GM18951 (cell line): ENCODE data around the gene RETREG2.

Experiments
- POLR2A ChIP-seq: IDR thresholded peaks from 4 replicates; pipeline ENCODE4 v1.6.1; 2011; ENCODE audit warnings: mild to moderate bottlenecking; ENCODE audit not compliant: insufficient read length, insufficient read depth; ENCODE audit errors: extremely low read depth
- in situ Hi-C: fragments of 300-500 bp; cut with MboI; formaldehyde crosslinking; loops from one replicate; pipeline ENCODE4 v1.12.0; 2022; ENCODE audit warnings: low sequenced_read_pairs, mixed read lengths, inconsistent platforms; ENCODE audit not compliant: unreplicated experiment

Gene RETREG2

DNA sequence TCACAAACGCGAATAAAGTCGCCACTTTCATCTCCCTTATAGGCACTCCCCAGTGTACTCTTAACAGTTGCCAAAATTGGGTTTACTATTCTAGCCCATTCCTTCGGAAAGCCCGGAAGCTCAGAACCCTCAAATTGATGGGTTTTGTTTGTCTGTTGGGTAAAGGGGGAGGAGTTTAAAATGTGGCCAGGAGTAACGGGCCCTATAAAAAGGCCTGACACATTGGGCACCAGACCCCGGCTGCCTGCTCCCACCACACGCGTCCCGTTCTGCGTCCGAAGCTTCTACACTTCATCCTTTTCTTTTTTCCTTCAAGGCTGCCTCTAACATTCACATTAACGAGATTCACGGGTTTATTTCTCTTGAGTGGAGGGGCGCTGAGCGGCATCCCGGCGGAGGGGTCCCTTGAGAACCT is 18.3 kb upstream of the RETREG2 start:
- in situ Hi-C loops = loop anchor here (5.0 to 10.0 kb wide), 2 partner anchors 53 to 145 kb away; partner anchors contain the start of gene PTPRN
- no peak for TF ChIP-seq POLR2A

DNA sequence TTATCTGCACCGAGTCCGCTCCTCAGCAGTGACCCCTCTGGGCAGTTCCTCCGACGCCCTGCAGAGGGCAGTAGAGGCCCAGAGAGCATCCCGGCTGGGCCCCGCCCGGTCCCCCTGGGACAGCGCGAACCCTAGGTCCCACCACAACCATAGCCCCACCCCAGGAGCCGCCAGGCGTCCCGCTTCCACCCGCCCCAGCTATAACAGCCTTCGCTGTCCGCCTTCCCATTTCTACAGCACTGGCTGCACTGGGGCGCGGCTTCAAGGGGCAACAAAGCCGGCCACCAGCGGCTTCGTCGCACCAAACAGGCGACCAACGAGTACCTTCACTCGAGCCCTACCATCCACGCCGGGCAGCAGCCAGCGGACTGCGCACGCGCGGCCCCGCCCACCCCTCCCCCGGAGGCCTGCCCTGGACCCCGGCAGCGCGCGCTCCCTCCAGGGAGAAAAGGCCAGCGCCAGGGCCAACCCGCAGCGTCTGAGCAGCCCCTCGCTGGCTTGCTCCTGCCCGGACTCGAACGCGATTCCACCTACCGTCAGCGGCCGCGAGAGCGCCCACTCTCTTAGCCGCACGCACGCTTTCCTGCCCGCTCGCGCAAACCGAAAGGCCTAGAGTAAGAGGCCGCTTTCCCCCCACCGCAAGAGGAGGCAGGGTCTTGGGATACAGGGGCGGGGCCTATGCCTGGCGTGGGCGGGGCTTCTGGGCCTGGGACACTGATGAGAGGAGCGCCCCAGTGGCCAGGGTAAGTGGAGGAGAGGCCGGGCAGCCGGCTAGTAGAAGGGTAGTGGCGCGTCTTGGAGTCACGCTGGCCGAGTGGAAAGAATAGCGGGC is 17.7 kb upstream of the RETREG2 start, which contains the start of gene NHEJ1:
Gene NHEJ1, minus strand, starts transcription at position 630 of the 832 bp plus-strand sequence. CDS start 2,453 bp downstream, outside the sequence.
- in situ Hi-C loops = loop anchor here (5.0 kb wide), 1 partner anchor 52 kb away; no protein-coding TSS in a partner anchor
- peak; percentile 89 for TF ChIP-seq POLR2A

DNA sequence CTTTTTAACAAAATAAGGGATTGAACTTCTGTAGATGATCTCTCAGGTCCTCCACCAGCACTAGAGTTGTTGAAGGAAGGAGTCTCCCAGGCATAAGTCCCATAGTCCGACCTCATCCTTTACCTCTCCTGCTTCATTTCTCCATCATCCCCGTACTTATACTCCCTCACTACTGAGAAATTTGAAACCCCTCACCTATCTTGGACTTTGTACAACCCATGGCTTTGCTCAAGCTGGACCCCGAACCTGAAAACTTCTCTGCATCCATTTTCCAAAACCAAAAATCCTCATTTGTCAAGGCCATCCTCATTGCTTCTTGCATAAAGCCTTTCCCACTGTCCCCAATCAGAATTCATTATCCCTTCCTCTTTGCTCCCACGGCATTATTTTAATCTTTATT is 17.0 kb upstream of the RETREG2 start:
- no peak for TF ChIP-seq POLR2A
- in situ Hi-C loops = loop anchor here (5.0 kb wide), 1 partner anchor 51 kb away; no protein-coding TSS in a partner anchor

DNA sequence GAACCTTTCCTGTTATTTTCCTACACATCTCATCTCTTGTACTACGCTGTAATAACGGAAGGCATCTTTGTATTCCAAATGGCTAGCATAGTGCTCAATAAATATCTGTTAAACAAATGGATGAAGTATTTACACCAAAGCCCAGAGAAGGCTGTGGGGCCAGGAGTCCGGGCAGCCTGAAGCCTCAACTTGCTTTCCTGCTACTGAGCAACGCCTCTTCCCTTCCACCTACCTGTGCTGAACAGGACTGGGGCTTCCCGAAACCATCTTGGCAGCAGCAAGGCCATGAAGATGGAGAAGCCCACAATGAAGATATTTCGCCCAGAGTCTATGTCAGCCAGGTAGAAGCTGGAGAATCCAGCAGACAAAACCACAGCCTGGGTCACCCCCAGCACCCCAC is 14.9 kb upstream of the RETREG2 start:
- no peak for TF ChIP-seq POLR2A
- in situ Hi-C loops = loop anchor here (5.0 kb wide), 1 partner anchor 49 kb away; no protein-coding TSS in a partner anchor

DNA sequence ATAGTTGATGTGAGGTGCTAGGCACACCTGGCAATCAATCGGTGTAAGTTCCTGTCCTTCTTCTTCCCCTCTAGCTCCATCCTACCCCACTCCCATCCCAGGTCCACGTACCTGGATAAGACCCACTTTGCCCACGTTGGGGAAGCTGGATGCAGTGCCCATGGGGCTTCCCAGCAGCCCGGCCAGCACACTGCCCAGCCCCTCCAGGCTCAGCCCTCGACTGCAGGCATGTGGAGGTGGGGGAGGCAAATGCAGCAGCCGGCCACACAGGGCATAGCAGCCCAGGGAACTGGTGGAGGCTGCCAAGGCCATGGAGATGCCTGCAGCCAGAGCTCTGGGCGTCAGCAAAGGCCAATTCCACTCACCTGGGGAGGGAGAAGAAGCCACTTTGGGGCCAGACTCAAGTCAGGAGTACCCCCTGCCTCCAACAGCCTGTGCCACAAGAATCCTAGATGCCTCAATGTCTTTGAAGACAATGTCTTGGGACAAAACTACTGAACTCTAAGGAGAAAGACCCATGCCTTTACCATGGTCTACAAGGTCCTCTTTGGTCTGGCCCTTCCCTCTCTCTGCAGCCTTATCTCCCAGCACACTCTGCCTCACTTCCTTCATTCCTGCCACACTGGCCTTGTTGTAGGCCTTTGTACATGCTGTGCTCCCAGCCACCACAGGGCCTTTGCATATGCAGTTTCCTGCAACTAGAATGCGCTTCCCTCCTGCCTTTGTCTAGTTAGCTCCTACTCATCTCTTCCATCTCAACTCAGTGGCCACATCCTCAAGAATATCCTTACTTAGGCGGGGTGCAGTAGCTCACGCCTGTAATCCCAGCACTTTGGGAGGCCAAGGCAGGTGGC is 12.8 kb upstream of the RETREG2 start:
- in situ Hi-C loops = no loop called here
- TF ChIP-seq POLR2A = no peak

DNA sequence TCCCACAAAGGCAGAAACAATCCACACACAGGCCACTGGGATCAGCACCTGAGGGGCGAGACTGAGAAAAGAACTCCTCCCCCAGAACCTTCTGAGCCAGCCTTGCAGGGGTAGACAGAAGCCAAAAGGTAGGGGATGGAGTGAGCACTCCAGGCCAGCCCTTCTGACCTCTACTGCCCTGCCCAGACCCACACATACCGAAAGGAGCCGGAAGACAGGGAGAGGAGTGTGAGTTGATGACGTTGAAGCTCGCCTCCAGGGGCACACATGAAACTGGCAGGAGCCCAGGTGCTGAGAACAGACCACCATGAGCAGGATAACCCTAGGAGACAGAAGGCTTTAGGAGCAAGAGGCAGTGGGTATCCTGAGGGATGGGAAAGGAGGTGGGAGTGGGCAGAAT is 10.1 kb upstream of the RETREG2 start:
- TF ChIP-seq POLR2A = no peak
- in situ Hi-C loops = no loop called here

DNA sequence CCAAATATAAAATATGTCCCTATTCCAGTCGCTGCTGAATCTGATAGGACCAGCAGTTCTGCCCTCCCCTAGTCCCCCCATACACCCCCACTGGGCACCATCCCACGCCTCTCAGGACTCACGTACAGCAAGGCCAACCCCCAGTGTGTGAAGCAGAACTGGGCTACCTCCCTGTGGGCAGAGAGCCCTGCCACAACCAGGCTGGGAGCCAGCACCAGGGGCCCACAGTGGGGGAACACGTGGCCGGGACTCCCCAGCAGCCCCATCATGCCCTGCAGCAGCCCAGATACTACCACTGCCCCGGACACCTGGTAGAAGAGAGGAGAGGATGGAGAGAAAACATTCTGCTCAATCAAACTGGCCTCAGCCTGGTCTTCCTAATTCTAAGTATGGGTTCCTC is 9.5 kb upstream of the RETREG2 start:
- in situ Hi-C loops = no loop called here
- TF ChIP-seq POLR2A = no peak

DNA sequence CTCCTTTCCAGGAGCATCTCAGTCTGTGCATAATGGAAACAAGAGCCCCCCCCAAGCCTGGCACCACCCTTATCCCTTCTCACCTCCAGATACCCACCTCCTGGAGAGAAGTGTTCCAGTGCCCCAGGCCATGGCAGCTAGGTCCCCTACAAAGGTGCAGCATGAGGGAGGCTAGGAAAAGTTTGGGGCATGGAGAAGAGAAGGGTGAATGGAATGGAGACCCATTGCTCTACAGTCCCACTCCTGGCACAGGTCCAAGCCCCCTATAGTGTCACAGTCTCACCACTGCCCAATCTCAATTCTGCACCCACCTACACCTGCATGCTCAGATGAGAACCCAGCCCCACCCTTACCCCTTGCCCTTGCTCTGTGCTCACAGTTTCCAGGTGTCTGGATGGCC is 9.1 kb upstream of the RETREG2 start:
- TF ChIP-seq POLR2A = no peak
- in situ Hi-C loops = no loop called here

DNA sequence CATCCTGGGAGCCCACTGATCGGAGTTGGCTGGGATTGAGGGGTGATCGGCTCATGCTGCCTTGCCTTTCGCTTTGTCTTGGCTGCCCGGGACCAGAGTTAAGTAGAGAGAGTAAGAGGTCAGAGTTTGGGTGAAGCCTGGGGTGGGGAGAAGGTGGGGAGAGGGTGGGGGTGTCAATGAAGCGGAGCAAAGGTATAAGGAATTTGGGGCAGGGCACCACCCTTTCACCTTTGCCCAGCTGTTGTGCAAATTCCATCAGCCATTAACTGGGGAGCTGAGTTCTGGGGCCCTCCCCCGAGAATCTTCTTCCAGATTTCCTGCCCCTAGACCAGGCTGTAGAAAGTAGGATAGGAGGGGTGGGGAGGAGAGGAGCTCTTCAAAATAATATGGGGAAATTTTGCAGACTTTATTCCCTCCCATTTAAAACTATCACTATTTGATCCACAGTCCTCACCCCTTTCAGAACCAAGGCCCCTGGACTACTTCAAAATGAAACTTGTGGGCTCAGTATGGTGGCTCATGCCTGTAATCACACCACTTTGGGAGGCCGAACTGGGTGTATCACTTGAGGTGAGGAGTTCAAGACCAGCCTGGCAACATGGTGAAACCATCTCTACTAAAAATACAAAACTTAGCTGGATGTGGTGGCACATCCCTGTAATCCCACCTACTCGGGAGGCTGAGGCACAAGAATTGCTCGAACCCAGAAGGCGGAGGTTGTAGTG is 8.0 kb upstream of the RETREG2 start, which contains the start of gene SLC23A3:
Gene SLC23A3, minus strand, starts transcription at position 100 of the 725 bp plus-strand sequence. Its CDS starts 45 bp downstream, at position 55.
- no peak for TF ChIP-seq POLR2A
- in situ Hi-C loops = no loop called here

DNA sequence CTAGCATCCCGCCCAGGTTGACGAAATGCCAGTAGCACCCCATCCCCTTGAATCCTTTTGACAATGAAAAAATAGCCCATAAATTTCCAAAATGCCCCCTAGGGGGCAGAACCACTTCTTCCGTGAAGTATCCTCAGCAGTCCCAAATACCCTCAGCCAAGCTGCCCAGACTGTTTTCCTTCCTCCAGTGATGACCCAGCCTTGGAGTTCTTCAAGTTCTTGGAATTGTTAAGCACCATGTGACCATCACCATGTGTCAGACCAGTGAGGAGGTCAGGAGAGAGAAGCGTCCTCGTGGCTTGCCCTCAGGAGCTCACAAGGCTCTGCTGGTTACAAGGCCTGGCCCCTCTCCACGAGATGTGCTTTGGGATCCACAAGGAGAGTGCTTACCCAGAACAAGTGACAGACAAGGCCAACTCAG is 6.8 kb upstream of the RETREG2 start:
- no peak for TF ChIP-seq POLR2A
- in situ Hi-C loops = no loop called here

DNA sequence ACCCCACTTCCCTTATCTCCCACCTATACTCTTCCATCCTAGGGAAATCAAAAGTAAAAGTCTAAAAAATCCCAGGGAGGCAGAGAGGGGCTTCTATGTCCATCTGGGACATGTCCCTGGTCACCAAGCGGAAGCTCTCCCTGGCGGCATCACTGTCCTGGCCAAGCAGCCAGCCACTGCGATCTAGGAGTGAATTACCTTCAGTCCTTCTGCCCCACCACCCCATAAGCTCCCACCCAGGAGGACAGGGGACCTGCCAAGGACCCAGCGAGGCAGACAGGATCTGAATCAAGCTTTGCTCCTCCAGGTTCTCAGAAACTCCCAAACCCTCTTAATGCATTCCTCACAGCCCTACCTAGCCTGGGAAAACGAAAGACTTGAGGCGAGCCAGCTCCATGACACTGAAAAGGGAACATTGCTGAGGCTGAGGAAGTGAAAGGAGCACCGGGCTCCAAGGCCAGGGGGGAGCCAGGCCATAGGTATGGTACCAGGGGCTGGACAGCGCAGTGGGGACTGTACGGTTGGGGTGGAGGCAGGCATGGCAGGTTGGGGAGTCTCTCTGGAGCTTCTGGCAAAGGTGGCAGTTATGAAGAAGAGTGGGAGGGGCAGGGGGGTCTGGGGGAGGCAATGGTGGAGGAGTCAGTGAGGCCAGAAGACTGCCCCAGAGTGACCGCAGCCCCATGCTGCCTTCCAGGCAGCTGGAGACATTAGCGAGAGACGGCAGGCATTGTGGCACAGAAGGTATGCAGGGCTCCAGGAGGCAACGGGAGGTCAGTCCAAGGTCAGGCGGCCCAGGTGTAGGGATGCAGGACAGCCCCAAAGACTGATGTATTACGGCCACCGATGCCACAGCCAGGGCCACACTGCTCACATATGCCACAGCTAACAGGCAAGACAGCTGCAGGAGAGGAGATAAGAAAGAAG is 5.6 kb upstream of the RETREG2 start:
- no peak for TF ChIP-seq POLR2A
- in situ Hi-C loops = no loop called here

DNA sequence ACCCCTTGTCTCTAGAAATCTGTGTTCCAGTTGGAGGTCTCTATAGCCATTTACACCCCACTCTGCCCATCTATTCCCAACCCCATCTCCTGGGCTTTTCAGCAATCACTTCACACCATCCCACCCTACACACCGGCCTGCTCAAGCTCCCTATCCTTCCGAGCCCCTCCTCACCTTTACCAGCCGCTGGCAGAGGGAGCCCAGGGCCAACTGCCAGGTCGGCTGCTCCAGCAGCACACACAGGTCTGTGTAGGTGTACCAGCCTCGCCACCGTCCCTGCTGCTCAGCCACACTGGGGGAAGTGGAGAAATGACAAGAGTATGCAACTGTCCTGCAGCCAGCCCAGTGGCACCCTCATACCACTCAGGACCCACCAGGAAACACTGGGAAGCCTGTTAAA is 4.9 kb upstream of the RETREG2 start:
- in situ Hi-C loops = no loop called here

More for the DNA sequence above, 4.9 kb upstream of the RETREG2 start:
- no peak for TF ChIP-seq POLR2A
